BLaER1 treated with 17β-estradiol and CSF1 and Interleukin-3, amounts not matched to agents 10 nM and 100 nM (cell line): ENCODE results near the gene KATNBL1.
A peak's percentile ranks its signal among the peaks of the same experiment; 100 is the strongest.
"Not testable (repeated sequence)": the region's sequence is repeated elsewhere in the genome, so short reads cannot be mapped to it uniquely, and the experiment has no call there.

Experiments used
- H3K27ac ChIP-seq, 11 experiments: shearing (Covaris generic); formaldehyde crosslinking; 2 replicates each; pipeline ENCODE4 v1.8.1; 2022
- H3K27me3 ChIP-seq, 11 experiments: shearing (Covaris generic); formaldehyde crosslinking; 2 replicates each; pipeline ENCODE4 v1.8.1; 2022
- H3K36me3 ChIP-seq, 11 experiments: shearing (Covaris generic); formaldehyde crosslinking; 2 replicates each; pipeline ENCODE4 v1.8.1; 2022
- H3K4me1 ChIP-seq, 10 experiments: shearing (Covaris generic); formaldehyde crosslinking; 2 replicates each; pipeline ENCODE4 v1.8.1; 2022
- H3K4me2 ChIP-seq, 11 experiments: shearing (Covaris generic); formaldehyde crosslinking; 2 replicates each; pipeline ENCODE4 v1.8.1; 2022
- H3K4me3 ChIP-seq, 10 experiments: shearing (Covaris generic); formaldehyde crosslinking; 2 replicates each; pipeline ENCODE4 v1.8.1; 2022
- H3K9ac ChIP-seq, 11 experiments: shearing (Covaris generic); formaldehyde crosslinking; 2 replicates each; pipeline ENCODE4 v1.8.1; 2022
- H3K9me3 ChIP-seq, 11 experiments: shearing (Covaris generic); formaldehyde crosslinking; replicated peaks in 1 of 11; 2 replicates each; pipeline ENCODE4 v1.8.1; 2022
- H4K20me1 ChIP-seq, 11 experiments: shearing (Covaris generic); formaldehyde crosslinking; 2 replicates each; pipeline ENCODE4 v1.8.1; 2022
- Cebpa-rat ChIP-seq, 11 experiments: shearing (Covaris generic); IDR thresholded peaks; 2 replicates each; pipeline ENCODE4 v1.8.1; 2022

KATNBL1 gene

GRCh38 chr15:34214135-34214534 is 4.2 kb upstream of the KATNBL1 start:
- H3K27me3 ChIP-seq, result no peaks in the 10 kb centered on the region
- no peak overlapping the region for H3K27ac ChIP-seq

GRCh38 chr15:34213690-34214089 is 3.8 kb upstream of the KATNBL1 start:
- Histone ChIP-seq H3K4me3 (no peak overlapping the region), H3K4me2 (no peak overlapping the region), H4K20me1 (peaks cover 0 to 11% (median 0%) of the 10 kb centered on the region in 11 experiments; a peak in 7 of 22 replicates), H3K9me3 (no peaks in the 10 kb centered on the region), H3K27ac (no peak overlapping the region), H3K27me3 (no peaks in the 10 kb centered on the region), H3K9ac (no peak overlapping the region), H3K4me1 (peaks cover 0 to 5% (median 2%) of the 10 kb centered on the region in 10 experiments; a peak in 12 of 20 replicates), H3K36me3 (no peaks in the 10 kb centered on the region)
- no peak for TF ChIP-seq Cebpa-rat (IDR thresholded peaks at IDR 0.05)

More at GRCh38 chr15:34214135-34214534, 4.2 kb upstream of the KATNBL1 start:
- Histone ChIP-seq H3K4me2 (no peak overlapping the region), H3K36me3 (no peaks in the 10 kb centered on the region), H3K4me1 (0 out of 20 replicates have a peak, but pooled peaks cover 0 to 3% (median 0%) of the 10 kb centered on the region in 10 experiments), H3K9ac (no peak overlapping the region), H3K9me3 (no peaks in the 10 kb centered on the region), H4K20me1 (peaks cover 0 to 6% (median 0%) of the 10 kb centered on the region in 11 experiments; a peak in 4 of 22 replicates), H3K4me3 (no peak overlapping the region)
- no peak for TF ChIP-seq Cebpa-rat (IDR thresholded peaks at IDR 0.05)

- no peak overlapping the region for H3K27ac ChIP-seq
Observed at GRCh38 chr15:34206011-34206410, 3.9 kb downstream of the KATNBL1 start.

GRCh38 chr15:34203936-34204335 is 6.0 kb downstream of the KATNBL1 start:
- Histone ChIP-seq H3K4me3 (no peak overlapping the region), H3K4me1 (peaks cover 3 to 12% (median 10%) of the 10 kb centered on the region in 10 experiments; a peak in 16 of 20 replicates), H3K9me3 (peaks cover 13 to 55% (median 43%) of the 10 kb centered on the region in 11 experiments; a peak in 20 of 22 replicates), H4K20me1 (peaks cover 11 to 92% (median 42%) of the 10 kb centered on the region in 11 experiments; a peak in 17 of 22 replicates), H3K9ac (no peak overlapping the region), H3K27ac (no peak overlapping the region), H3K36me3 (peaks cover 62 to 89% (median 76%) of the 10 kb centered on the region in 11 experiments), H3K4me2 (no peak overlapping the region), H3K27me3 (no peaks in the 10 kb centered on the region)
- no peak for TF ChIP-seq Cebpa-rat (IDR thresholded peaks at IDR 0.05)

More at GRCh38 chr15:34206011-34206410, 3.9 kb downstream of the KATNBL1 start:
- Histone ChIP-seq H3K27me3 (no peaks in the 10 kb centered on the region), H3K4me2 (no peak overlapping the region), H3K36me3 (peaks cover 43 to 68% (median 55%) of the 10 kb centered on the region in 11 experiments), H3K9ac (no peak overlapping the region), H3K4me3 (no peak overlapping the region), H3K4me1 (peaks cover 3 to 12% (median 10%) of the 10 kb centered on the region in 10 experiments; a peak in 16 of 20 replicates), H4K20me1 (peaks cover 3 to 81% (median 38%) of the 10 kb centered on the region in 11 experiments; a peak in 16 of 22 replicates), H3K9me3 (peaks cover 4 to 39% (median 27%) of the 10 kb centered on the region in 11 experiments; a peak in 19 of 22 replicates)
- TF ChIP-seq Cebpa-rat (IDR thresholded peaks at IDR 0.05), result no peak

- H3K9me3 ChIP-seq, result peaks cover 13 to 55% (median 43%) of the 10 kb centered on the region in 11 experiments; a peak in 20 of 22 replicates
- no peak for TF ChIP-seq Cebpa-rat (IDR thresholded peaks at IDR 0.05)
Observed at GRCh38 chr15:34203305-34203704, 6.6 kb downstream of the KATNBL1 start.

GRCh38 chr15:34193272-34193671 is 16.6 kb downstream of the KATNBL1 start:
- peaks cover 10 to 100% (median 56%) of the 10 kb centered on the region in 11 experiments; a peak in 14 of 22 replicates for H4K20me1 ChIP-seq
- H3K36me3 ChIP-seq, result peaks cover 20 to 69% (median 46%) of the 10 kb centered on the region in 11 experiments; a peak in 21 of 22 replicates
- not testable (repeated sequence) for H3K4me3 ChIP-seq, H3K4me2 ChIP-seq, H3K27me3 ChIP-seq, H3K9ac ChIP-seq, H3K27ac ChIP-seq
- H3K4me1 ChIP-seq, result peaks cover 0 to 13% (median 0%) of the 10 kb centered on the region in 10 experiments; a peak in 5 of 20 replicates
- peaks cover 0 to 28% (median 20%) of the 10 kb centered on the region in 11 experiments; a peak in 19 of 22 replicates for H3K9me3 ChIP-seq

More at GRCh38 chr15:34203305-34203704, 6.6 kb downstream of the KATNBL1 start:
- Histone ChIP-seq H4K20me1 (peaks cover 10 to 92% (median 48%) of the 10 kb centered on the region in 11 experiments; a peak in 17 of 22 replicates), H3K27me3 (no peaks in the 10 kb centered on the region), H3K4me2 (no peak overlapping the region), H3K4me3 (no peak overlapping the region), H3K9ac (no peak overlapping the region), H3K27ac (no peak overlapping the region), H3K36me3 (peaks cover 62 to 95% (median 77%) of the 10 kb centered on the region in 11 experiments), H3K4me1 (peaks cover 3 to 10% (median 5%) of the 10 kb centered on the region in 10 experiments; a peak in 13 of 20 replicates)

GRCh38 chr15:34188711-34189110 is 21.2 kb downstream of the KATNBL1 start:
- H3K9ac ChIP-seq, result no peak overlapping the region
- H3K36me3 ChIP-seq, result peaks cover 38 to 71% (median 62%) of the 10 kb centered on the region in 11 experiments
- H3K9me3 ChIP-seq, result peaks cover 39 to 61% (median 51%) of the 10 kb centered on the region in 11 experiments
- H3K4me2 ChIP-seq, result no peak overlapping the region
- H3K27me3 ChIP-seq, result no peaks in the 10 kb centered on the region
- TF ChIP-seq Cebpa-rat (IDR thresholded peaks at IDR 0.05), result no peak
- peaks cover 3 to 92% (median 24%) of the 10 kb centered on the region in 11 experiments; a peak in 13 of 22 replicates for H4K20me1 ChIP-seq
- no peak overlapping the region for H3K27ac ChIP-seq
- H3K4me1 ChIP-seq, result peaks cover 0 to 18% (median 0%) of the 10 kb centered on the region in 10 experiments; a peak in 5 of 20 replicates
- no peak overlapping the region for H3K4me3 ChIP-seq

GRCh38 chr15:34185666-34186065 is 24.2 kb downstream of the KATNBL1 start:
- Histone ChIP-seq H3K27ac (no peak overlapping the region), H3K9ac (no peak overlapping the region), H4K20me1 (peaks cover 0 to 85% (median 32%) of the 10 kb centered on the region in 11 experiments; a peak in 14 of 22 replicates), H3K4me3 (peak overlapping the region in 2 of 10 experiments; percentile 10 to 19; a peak in 1 of 20 replicates), H3K36me3 (peaks cover 42 to 62% (median 54%) of the 10 kb centered on the region in 11 experiments), H3K9me3 (peaks cover 39 to 53% (median 45%) of the 10 kb centered on the region in 11 experiments), H3K4me2 (no peak overlapping the region), H3K27me3 (no peaks in the 10 kb centered on the region), H3K4me1 (peaks cover 0 to 24% (median 0%) of the 10 kb centered on the region in 10 experiments; a peak in 6 of 20 replicates)
- TF ChIP-seq Cebpa-rat (IDR thresholded peaks at IDR 0.05), result no peak

- Histone ChIP-seq H3K4me3 (no peak overlapping the region), H3K36me3 (peaks cover 36 to 68% (median 56%) of the 10 kb centered on the region in 11 experiments), H3K4me1 (peaks cover 0 to 13% (median 0%) of the 10 kb centered on the region in 10 experiments; a peak in 3 of 20 replicates), H3K4me2 (0 out of 22 replicates have a peak overlapping the region, but pooled peaks of 1 of the 11 experiments have one; percentile 13), H3K9ac (no peak overlapping the region), H3K27ac (no peak overlapping the region), H3K9me3 (peaks cover 35 to 56% (median 41%) of the 10 kb centered on the region in 11 experiments), H3K27me3 (no peaks in the 10 kb centered on the region), H4K20me1 (peaks cover 0 to 82% (median 18%) of the 10 kb centered on the region in 11 experiments; a peak in 14 of 22 replicates)
- TF ChIP-seq Cebpa-rat (IDR thresholded peaks at IDR 0.05), result no peak
Observed at GRCh38 chr15:34182942-34183341, 27.0 kb downstream of the KATNBL1 start.
